GM12878 (cell line): ENCODE measurements around the gene MOB2. TPM values are rescaled to one million over a fixed set of nuclear protein-coding genes. Genes with fewer than 3 reads are reported as not detected.

Experiments used
- ATAC-seq: fragments of 200-7000 bp; cut with Tn5 transposase; 3 replicates; pipeline ENCODE4 v1.9.1; 2020; ENCODE audit warnings: mild to moderate bottlenecking, moderate library complexity
- BruUV-seq: library from RNA; stranded (reverse); fragments of 400-500 nt; replicated peaks from 2 replicates; lab custom pipeline; 2021; lab: Mats Ljungman, UMichigan
- CTCF ChIA-PET: fragments of 300-600 bp; sonication (Branson Sonifier 250); formaldehyde crosslinking; extraction: SDS; loops from one replicate; lab custom pipeline; 2021; ENCODE audit warnings: inconsistent platforms; lab: Yijun Ruan, JAX
- POLR2A ChIA-PET: fragments of 350-600 bp; formaldehyde crosslinking; extraction: SDS; loops from one replicate; lab custom pipeline; 2021; ENCODE audit warnings: inconsistent platforms; lab: Charles Lee
- RAD21 ChIA-PET: fragments of 300-600 bp; sonication (Branson Sonifier 250); formaldehyde crosslinking; loops from one replicate; lab custom pipeline; 2023; ENCODE audit warnings: antibody characterized with exemption; ENCODE audit not compliant: unreplicated experiment; lab: Charles Lee
- SMC1A ChIA-PET: fragments of 300-600 bp; sonication (Branson Sonifier 250); formaldehyde crosslinking; loops from one replicate; lab custom pipeline; 2023; ENCODE audit not compliant: unreplicated experiment, uncharacterized antibody; lab: Charles Lee
- DNase-seq: peaks from one replicate; pipeline ENCODE4 v3.0.0-alpha.2; 2011; ENCODE audit warnings: low read depth, low spot score
- FAIRE-seq: peaks from 3 replicates; lab custom pipeline; 2011; peaks lifted over from hg19 to GRCh38; lab: Jason Lieb, UNC
- H2AFZ ChIP-seq: 2 replicates; pipeline ENCODE4 v1.6.0; 2011; ENCODE audit warnings: low read depth, low read length, control low read depth; ENCODE audit not compliant: control insufficient read depth
- H3K27ac ChIP-seq: 2 replicates; pipeline ENCODE4 v1.5.1; 2011; ENCODE audit warnings: control low read depth; ENCODE audit not compliant: control insufficient read depth, insufficient read depth
- H3K27me3 ChIP-seq, 2 experiments: replicated peaks in 1 of 2; 2 replicates each; pipeline versions ENCODE4 v1.6.0 to v1.6.1; 2011; ENCODE audit warnings: low read length in 1 of 2; ENCODE audit not compliant: control insufficient read depth in 2 of 2, insufficient read depth in 2 of 2
- H3K36me3 ChIP-seq, 2 experiments: 2 replicates each; pipeline ENCODE4 v1.5.1; 2011; ENCODE audit warnings: low read length in 1 of 2; ENCODE audit not compliant: control insufficient read depth in 2 of 2, insufficient read depth in 2 of 2
- H3K4me1 ChIP-seq: 2 replicates; pipeline ENCODE4 v1.6.1; 2011; ENCODE audit warnings: mild to moderate bottlenecking, low read length, moderate library complexity, mixed read lengths; ENCODE audit not compliant: control insufficient read depth, insufficient read depth
- H3K4me2 ChIP-seq: 2 replicates; pipeline ENCODE4 v1.6.0; 2011; ENCODE audit warnings: control low read depth; ENCODE audit not compliant: control insufficient read depth, insufficient read depth
- H3K4me3 ChIP-seq: fragments of 200-600 bp; sonication (generic); 2 replicates; pipeline ENCODE4 v1.5.1; 2016
- H3K79me2 ChIP-seq: 2 replicates; pipeline ENCODE4 v1.6.0; 2011; ENCODE audit warnings: low read length; ENCODE audit not compliant: control insufficient read depth, insufficient read depth
- H3K9ac ChIP-seq: 2 replicates; pipeline ENCODE4 v1.8.0; 2011; ENCODE audit warnings: low read length, control low read depth, mixed read lengths; ENCODE audit not compliant: control insufficient read depth, insufficient read depth
- H3K9me3 ChIP-seq: replicated peaks from 3 replicates; pipeline ENCODE4 v1.5.1; 2011; ENCODE audit warnings: mild to moderate bottlenecking, low read length; ENCODE audit not compliant: control insufficient read depth, insufficient read depth
- H4K20me1 ChIP-seq: 2 replicates; pipeline ENCODE4 v1.6.0; 2011; ENCODE audit not compliant: control insufficient read depth, insufficient read depth
- CHD2 ChIP-seq: IDR thresholded peaks from 2 replicates; pipeline ENCODE4 v1.6.1; 2011; ENCODE audit warnings: low read depth, low read length, improper control_type of control experiment, borderline replicate concordance
- RCOR1 ChIP-seq: conservative IDR thresholded peaks from 2 replicates; pipeline ENCODE4 v1.6.1; 2012; ENCODE audit warnings: low read depth, low read length, improper control_type of control experiment
- WGBS: methylation state at CpG from one replicate; pipeline ENCODE4 v1.1.6; 2016; ENCODE audit warnings: low lambda C conversion rate; ENCODE audit not compliant: insufficient replicate concordance, insufficient coverage; ENCODE audit errors: missing lambda C conversion rate; 5-methylcytosine and 5-hydroxymethylcytosine counted together
- in situ Hi-C: fragments of 300-500 bp; cut with MboI; formaldehyde crosslinking; loops from 9 replicates; pipeline ENCODE4 v1.14.3; 2018; ENCODE audit warnings: mixed read lengths
- intact Hi-C: fragments of 100-400 bp; cut with micrococcal nuclease; formaldehyde crosslinking; loops from one replicate; pipeline ENCODE4 v1.14.2; 2022; ENCODE audit not compliant: unreplicated experiment
- polyA plus RNA-seq, 11 experiments: library from polyadenylated mRNA; depleted of rRNA in 4 of 11; unstranded in 6 of 11; stranded (reverse) in 5 of 11; fragments of >200 nt; fragmentation: Nextera tagmentation in 4 of 11; fragmentation: Illumina TruSeq in 1 of 11; extraction: Ambion mirVana in 4 of 11; extraction: Trizol in 1 of 11; gene quantifications; 1 replicate in 1 of 11; 2 replicates in 10 of 11; pipeline versions ENCODE4 v1.2.1 to v1.2.3, GENCODE V29; 2011 to 2016; ENCODE audit warnings: inconsistent platforms in 2 of 11, missing spikeins in 2 of 11, low read depth in 1 of 11
- total RNA-seq, 4 experiments: library from RNA; depleted of rRNA in 3 of 4; stranded (reverse); fragments of >200 nt in 3 of 4; fragmentation: Illumina TruSeq in 1 of 4; extraction: Trizol in 1 of 4; gene quantifications; 2 replicates each; pipeline versions ENCODE4 v1.2.1 to v1.2.3, GENCODE V29; 2013 to 2021
- TF ChIP-seq, protein P1 (sequence below): fragments of 450-650 bp; IDR thresholded peaks from 2 replicates; pipeline ENCODE4 v1.6.1; 2016; ENCODE audit warnings: mild to moderate bottlenecking

MOB2 gene
- total and polyA plus RNA-seq, 10 of the 15 experiments (the other 5 are each of a cell fraction or from before 2014, with no cell fraction given) = 0.10 to 34.6 (median 15.5) TPM

- H3K4me1 ChIP-seq = no peaks in the 10 kb centered on the region
- no peak overlapping the region for H2AFZ ChIP-seq
- WGBS = 81% methylated on average over 30 of the region's 31 CpGs
- no peak overlapping the region for H3K27ac ChIP-seq
- no peak overlapping the region for H3K4me2 ChIP-seq
- ChIA-PET CTCF (interaction anchor here (0.6 to 1.6 kb wide), 7 partner anchors 9 to 312 kb away, joined by 3 to 7 read pairs (median 5); no protein-coding TSS in a partner anchor), RAD21 (interaction anchor here (0.6 to 1.6 kb wide), 3 partner anchors 59 to 312 kb away, joined by 3 to 4 read pairs (median 3); no protein-coding TSS in a partner anchor), POLR2A (no interaction called here), SMC1A (interaction anchor here (0.9 to 1.8 kb wide), 2 partner anchors 10 to 60 kb away, joined by 3 to 7 read pairs; no protein-coding TSS in a partner anchor)
- no TSS peak for BruUV-seq
- no peak for FAIRE-seq
- H3K9me3 ChIP-seq = no peaks in the 10 kb centered on the region
- H3K4me3 ChIP-seq = no peak overlapping the region
- intact Hi-C loops = loop anchor here (1.0 to 2.0 kb wide), 2 partner anchors 62 to 311 kb away; no protein-coding TSS in a partner anchor
- H3K27me3 ChIP-seq = no peaks in the 10 kb centered on the region
- no peaks in the 10 kb centered on the region; the same call in 1 of the 2 replicates for H4K20me1 ChIP-seq
- in situ Hi-C loops = no loop called here
- H3K79me2 ChIP-seq = peaks cover 5% of the 10 kb centered on the region
- ATAC-seq = no peak
- no peak for DNase-seq
- H3K36me3 ChIP-seq = no peaks in the 10 kb centered on the region
- no peak for TF ChIP-seq CHD2
- no peak for TF ChIP-seq RCOR1
- TF ChIP-seq, protein P1, sequence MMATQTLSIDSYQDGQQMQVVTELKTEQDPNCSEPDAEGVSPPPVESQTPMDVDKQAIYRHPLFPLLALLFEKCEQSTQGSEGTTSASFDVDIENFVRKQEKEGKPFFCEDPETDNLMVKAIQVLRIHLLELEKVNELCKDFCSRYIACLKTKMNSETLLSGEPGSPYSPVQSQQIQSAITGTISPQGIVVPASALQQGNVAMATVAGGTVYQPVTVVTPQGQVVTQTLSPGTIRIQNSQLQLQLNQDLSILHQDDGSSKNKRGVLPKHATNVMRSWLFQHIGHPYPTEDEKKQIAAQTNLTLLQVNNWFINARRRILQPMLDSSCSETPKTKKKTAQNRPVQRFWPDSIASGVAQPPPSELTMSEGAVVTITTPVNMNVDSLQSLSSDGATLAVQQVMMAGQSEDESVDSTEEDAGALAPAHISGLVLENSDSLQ = no peak
- no peak overlapping the region for H3K9ac ChIP-seq
Observed at GRCh38 chr11:1514336-1515061, 27.9 kb upstream of the MOB2 start.
